Nephron (organoid): ENCODE results near the gene METTL21C.

ENCODE experiments used
- H3K27ac Mint-ChIP-seq, 3 experiments: 2 replicates each; pipeline ENCODE4 v1.8.0; 2020; ENCODE audit warnings: mixed read lengths in 3 of 3, mild to moderate bottlenecking in 2 of 3, moderate library complexity in 1 of 3
- H3K27me3 Mint-ChIP-seq: 2 replicates; pipeline ENCODE4 v1.8.0; 2021; ENCODE audit warnings: low read depth, mild to moderate bottlenecking, moderate library complexity, mixed read lengths
- H3K36me3 Mint-ChIP-seq: 2 replicates; pipeline ENCODE4 v1.8.0; 2020; ENCODE audit warnings: low read depth, mixed read lengths
- H3K4me1 Mint-ChIP-seq: 2 replicates; pipeline ENCODE4 v1.8.0; 2020; ENCODE audit warnings: mixed read lengths
- H3K4me3 Mint-ChIP-seq, 3 experiments: 2 replicates each; pipeline ENCODE4 v1.8.0; 2020; ENCODE audit warnings: mild to moderate bottlenecking in 3 of 3, mixed read lengths in 3 of 3, moderate library complexity in 2 of 3
- H3K9me3 Mint-ChIP-seq: 2 replicates; pipeline ENCODE4 v1.8.0; 2020; ENCODE audit warnings: mixed read lengths
- TF ChIP-seq, protein P1 (sequence below), 3 experiments: fragments of 200-600 bp; sonication (generic); IDR thresholded peaks; one replicate each; pipeline ENCODE4 v1.5.0; 2021; ENCODE audit warnings: antibody characterized with exemption in 3 of 3; ENCODE audit not compliant: unreplicated experiment in 3 of 3

METTL21C gene

DNA sequence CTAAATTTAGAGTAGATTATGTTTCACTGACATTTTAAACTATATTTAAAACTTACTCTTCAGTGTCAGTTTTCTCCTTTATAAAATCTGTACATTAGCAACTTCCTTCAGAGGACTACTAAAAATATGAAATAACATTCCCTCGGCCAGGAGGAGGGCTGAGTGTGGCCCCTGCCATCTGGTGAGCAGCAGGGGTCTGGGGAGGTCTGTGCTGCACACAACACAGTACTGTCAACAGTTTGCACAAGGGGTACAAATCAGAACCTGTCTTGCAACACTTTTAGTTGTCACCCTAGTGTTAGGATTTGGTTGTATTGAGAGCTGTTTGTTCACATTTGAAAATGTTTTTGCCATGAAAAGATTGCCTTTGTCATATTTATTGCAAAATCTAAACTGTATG lies 49.1 kb downstream of the METTL21C start:
- Mint-ChIP-seq H3K9me3 (no peaks in the 10 kb centered on the region), H3K4me3 (no peak overlapping the region), H3K27ac (no peak overlapping the region), H3K36me3 (peaks cover 63% of the 10 kb centered on the region), H3K27me3 (no peaks in the 10 kb centered on the region), H3K4me1 (no peaks in the 10 kb centered on the region)
- TF ChIP-seq, protein P1, sequence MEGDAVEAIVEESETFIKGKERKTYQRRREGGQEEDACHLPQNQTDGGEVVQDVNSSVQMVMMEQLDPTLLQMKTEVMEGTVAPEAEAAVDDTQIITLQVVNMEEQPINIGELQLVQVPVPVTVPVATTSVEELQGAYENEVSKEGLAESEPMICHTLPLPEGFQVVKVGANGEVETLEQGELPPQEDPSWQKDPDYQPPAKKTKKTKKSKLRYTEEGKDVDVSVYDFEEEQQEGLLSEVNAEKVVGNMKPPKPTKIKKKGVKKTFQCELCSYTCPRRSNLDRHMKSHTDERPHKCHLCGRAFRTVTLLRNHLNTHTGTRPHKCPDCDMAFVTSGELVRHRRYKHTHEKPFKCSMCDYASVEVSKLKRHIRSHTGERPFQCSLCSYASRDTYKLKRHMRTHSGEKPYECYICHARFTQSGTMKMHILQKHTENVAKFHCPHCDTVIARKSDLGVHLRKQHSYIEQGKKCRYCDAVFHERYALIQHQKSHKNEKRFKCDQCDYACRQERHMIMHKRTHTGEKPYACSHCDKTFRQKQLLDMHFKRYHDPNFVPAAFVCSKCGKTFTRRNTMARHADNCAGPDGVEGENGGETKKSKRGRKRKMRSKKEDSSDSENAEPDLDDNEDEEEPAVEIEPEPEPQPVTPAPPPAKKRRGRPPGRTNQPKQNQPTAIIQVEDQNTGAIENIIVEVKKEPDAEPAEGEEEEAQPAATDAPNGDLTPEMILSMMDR (IDR thresholded peaks at IDR 0.05; ENCODE audit: unreplicated experiment in 3 of 3) = no peak

DNA sequence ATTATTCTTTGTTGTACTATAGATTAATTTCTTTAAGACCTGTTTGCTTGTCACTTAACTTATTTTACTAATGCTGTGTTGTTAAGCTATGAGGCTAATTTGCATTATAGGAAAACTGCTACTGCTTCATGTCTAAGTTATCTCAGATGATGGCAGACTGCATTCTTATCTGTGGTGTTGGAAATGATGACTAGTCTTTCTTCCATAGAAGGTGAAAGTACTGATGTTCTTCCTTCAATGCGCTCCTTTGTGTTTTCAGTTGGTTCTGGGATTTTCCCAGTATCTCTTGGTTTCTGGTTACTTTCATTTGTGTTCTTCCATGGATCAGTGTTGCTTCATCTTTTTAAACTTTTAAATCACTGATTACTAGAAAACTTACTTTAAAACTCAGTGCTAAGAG lies 51.2 kb downstream of the METTL21C start:
- H3K27me3 Mint-ChIP-seq = no peaks in the 10 kb centered on the region
- no peak overlapping the region for H3K27ac Mint-ChIP-seq
- no peaks in the 10 kb centered on the region for H3K9me3 Mint-ChIP-seq
- H3K4me3 Mint-ChIP-seq = no peak overlapping the region
- H3K4me1 Mint-ChIP-seq = no peaks in the 10 kb centered on the region
- TF ChIP-seq, protein P1 (IDR thresholded peaks at IDR 0.05; ENCODE audit: unreplicated experiment in 3 of 3) = no peak
- peaks cover 56% of the 10 kb centered on the region for H3K36me3 Mint-ChIP-seq

DNA sequence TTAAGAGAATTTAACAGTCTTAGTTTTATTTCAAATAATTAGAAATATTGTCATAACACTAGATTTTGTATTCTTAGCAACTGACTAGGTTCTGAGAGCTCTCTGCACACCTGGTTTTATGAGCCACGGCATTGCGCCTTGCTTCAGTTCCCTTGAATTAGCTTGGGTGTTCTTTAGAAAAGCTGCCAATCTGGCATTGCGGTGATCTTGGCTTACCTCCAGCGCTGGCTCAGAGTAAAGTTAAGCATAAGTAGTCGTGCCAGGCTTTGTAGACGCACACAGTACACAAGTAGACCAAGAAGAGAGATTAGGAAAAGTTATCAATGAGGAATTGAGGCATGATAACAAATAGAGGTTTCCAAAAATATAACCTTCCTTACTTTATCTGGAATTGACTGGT lies 52.4 kb downstream of the METTL21C start:
- H3K9me3 Mint-ChIP-seq = no peaks in the 10 kb centered on the region
- H3K27me3 Mint-ChIP-seq = no peaks in the 10 kb centered on the region
- no peak overlapping the region for H3K4me3 Mint-ChIP-seq
- H3K36me3 Mint-ChIP-seq = peaks cover 58% of the 10 kb centered on the region
- peak overlapping the region in 1 of 3 experiments; percentile 38 for H3K27ac Mint-ChIP-seq
- no peaks in the 10 kb centered on the region for H3K4me1 Mint-ChIP-seq
- TF ChIP-seq, protein P1 (IDR thresholded peaks at IDR 0.05; ENCODE audit: unreplicated experiment in 3 of 3) = no peak

DNA sequence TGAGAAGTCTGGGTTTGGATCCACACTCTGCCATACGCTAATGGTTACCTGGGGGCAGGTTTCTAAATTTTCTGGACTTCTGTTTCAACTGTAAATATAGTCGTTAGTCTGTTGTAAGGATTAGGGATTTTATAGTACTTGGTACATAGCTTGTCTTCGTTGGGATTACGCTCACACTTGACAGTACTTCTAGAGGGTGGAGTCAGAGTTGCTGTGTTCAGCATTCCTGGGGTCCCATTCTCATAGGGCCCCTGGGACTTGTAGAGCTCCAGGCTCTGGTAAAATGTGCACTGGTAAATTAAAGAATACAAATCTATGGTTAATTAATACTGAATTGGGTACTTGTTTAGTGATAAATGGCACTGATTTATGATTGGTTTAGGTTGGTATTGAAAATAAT lies 52.8 kb downstream of the METTL21C start:
- no peaks in the 10 kb centered on the region for H3K4me1 Mint-ChIP-seq
- peaks cover 60% of the 10 kb centered on the region for H3K36me3 Mint-ChIP-seq
- H3K4me3 Mint-ChIP-seq = no peak overlapping the region
- TF ChIP-seq, protein P1 (IDR thresholded peaks at IDR 0.05; ENCODE audit: unreplicated experiment in 3 of 3) = no peak
- peak overlapping the region in 1 of 3 experiments; percentile 38 for H3K27ac Mint-ChIP-seq
- no peaks in the 10 kb centered on the region for H3K9me3 Mint-ChIP-seq
- no peaks in the 10 kb centered on the region for H3K27me3 Mint-ChIP-seq

DNA sequence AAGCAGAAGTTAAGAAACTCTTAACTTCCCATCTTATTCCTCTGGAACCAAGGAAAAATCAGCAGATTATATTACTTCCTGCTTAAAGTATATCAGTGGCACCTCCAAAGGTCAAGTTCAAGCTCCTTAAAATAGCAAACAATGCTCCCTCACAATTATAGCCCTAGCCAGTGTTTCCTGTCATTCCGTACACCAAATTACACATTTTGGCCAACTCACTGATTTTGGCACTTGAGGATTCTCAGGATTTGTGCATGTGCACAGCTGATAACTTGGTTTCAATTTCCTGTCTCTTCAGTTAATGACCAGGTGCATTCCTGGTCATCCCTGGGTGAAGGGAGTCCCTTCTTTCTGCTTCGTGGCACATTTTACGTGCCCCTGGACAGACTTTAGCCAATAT lies 56.1 kb downstream of the METTL21C start:
- Mint-ChIP-seq H3K4me1 (no peaks in the 10 kb centered on the region), H3K27ac (no peak overlapping the region), H3K4me3 (no peak overlapping the region), H3K9me3 (no peaks in the 10 kb centered on the region), H3K27me3 (no peaks in the 10 kb centered on the region), H3K36me3 (peaks cover 63% of the 10 kb centered on the region)
- TF ChIP-seq, protein P1 (IDR thresholded peaks at IDR 0.05; ENCODE audit: unreplicated experiment in 3 of 3) = no peak
